C1 segment of cervical spinal cord (tissue), 14 donors: ENCODE measurements around the gene PADI3.
"Not testable (repeated sequence)": the region's sequence is repeated elsewhere in the genome, so short reads cannot be mapped to it uniquely, and the experiment has no call there.

Experiments used
- DNase-seq, 14 donors: peaks; one replicate each; lab custom pipeline; 2025; lab: John Stamatoyannopoulos, UW

Gene PADI3

DNA sequence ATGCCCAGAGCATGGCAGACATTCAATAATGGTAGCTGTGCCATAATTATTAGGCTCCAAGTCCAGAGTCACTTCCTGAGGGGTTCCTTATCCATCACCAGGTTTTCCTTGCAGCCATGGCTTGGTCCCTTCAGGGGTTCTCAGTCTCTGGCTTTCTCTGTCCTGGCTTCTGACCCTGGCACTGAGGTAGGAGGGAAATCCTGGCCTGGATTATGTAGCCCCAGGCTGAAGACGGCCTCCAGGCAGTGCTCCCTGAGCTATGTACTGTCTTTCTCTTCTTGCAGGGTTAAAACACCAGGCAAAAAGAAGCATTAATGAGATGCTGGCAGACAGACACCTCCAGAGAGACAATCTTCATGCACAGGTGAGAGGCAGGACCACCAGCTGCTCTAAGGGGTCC, 9.5 kb upstream of the PADI3 start:
- DNase-seq, result peak in 8 of 14 donors; percentile 8 to 41 (median 24)

GRCh38 chr1:17241011-17241779, 7.7 kb upstream of the PADI3 start:
- not testable (repeated sequence) for DNase-seq

DNA sequence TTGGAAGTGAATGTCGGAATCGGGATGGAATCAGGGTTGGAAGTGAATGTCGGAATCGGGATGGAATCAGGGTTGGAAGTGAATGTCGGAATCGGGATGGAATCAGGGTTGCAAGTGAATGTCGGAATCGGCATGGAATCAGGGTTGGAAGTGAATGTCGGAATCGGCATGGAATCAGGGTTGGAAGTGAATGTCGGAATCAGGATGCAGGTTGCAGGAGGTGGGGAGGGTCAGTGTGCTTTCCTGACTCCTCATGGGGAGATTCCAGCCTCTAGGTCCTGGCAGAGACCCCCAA, 7.2 kb upstream of the PADI3 start:
- not testable (repeated sequence) for DNase-seq

DNA sequence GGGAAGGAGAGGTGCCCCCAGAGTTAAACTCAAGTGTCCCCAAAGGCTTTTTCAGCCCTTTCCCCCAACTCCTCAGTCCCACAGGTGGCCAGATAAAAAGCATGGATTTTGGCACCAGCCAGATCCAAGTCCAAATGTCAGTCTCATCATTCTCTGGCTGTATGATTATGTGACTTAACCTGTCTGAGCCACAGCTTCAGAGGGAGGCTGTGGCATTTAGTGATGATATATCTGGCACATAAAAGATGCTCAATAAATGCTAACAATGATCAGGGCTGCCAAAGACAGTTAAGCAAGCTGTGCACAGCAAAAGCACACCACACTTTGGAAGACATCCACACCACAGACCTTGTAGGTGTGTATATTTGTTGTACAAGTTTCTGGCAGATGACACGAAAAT, 5.6 kb upstream of the PADI3 start:
- DNase-seq, result no peak

DNA sequence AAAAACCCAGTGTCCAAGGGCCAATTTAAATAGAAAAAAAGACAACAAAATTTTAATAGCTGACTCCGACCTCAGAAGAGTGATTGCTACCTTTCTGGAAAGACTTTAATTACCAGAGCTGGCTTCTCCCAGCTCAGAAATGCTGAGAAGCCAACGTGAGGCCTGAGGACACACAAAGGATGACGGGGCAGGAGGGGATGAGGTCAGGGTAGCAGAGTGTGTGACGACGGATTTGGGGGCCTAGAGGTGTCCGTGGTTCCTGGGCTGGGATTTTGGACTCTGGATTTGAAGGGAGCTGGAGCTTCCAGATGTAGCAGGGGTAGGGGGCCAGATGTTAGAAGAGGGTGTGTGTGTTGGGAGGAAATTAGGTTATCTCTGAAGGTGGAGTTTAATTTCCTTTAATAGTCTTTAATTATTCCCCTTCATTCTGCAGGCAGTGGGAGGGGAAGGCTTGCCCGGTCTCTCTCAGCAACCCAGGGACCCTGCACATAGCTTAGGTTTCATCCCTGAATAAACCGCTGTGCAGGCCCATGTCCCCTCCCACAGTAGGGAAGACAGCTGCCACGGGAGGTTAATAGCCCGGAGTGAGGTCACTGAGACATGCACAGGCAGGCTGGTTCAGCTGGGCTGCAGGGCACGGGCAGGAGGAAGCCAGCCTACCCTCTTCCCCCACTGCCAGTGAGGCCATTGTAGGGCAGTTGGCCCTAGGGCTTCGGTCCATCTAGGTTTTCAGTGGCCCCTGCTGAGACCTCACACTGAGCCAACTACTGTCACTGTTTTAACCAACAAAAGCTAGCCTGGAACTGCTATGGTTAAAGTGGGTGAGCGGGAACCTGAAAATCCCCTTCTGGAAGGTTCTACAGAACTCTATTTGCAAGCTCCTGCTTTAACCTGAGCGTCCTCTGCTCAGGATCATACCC, 3.8 kb upstream of the PADI3 start:
- DNase-seq, result no peak

DNA sequence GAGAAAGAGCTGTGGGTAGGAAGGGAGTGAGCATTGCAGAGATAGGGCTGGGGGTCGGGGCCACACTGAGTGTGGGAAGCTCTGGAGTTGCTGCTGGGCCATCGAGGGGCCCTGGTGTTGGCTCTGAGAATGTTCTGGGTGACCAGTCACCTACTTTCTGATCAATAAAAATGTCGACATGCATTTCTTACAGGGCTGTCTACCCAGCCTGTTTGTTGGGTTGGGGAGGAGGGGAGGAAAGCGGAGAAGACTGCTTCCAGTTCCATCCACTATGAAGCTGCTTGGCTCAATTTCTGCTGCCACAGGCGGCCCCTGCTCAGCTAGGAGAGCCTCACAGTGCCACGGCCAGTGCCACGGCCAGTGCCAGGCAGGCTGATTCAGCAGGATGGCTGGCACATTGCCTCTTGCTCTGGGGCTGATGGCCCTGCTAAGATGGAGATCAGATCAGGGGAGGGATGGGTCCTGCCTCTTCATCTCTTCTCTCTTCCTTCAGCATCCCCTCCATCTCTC, 3.0 kb upstream of the PADI3 start:
- DNase-seq, result no peak

- DNase-seq, result no peak
Observed at GRCh38 chr1:17246971-17247370, 1.9 kb upstream of the PADI3 start.

DNA sequence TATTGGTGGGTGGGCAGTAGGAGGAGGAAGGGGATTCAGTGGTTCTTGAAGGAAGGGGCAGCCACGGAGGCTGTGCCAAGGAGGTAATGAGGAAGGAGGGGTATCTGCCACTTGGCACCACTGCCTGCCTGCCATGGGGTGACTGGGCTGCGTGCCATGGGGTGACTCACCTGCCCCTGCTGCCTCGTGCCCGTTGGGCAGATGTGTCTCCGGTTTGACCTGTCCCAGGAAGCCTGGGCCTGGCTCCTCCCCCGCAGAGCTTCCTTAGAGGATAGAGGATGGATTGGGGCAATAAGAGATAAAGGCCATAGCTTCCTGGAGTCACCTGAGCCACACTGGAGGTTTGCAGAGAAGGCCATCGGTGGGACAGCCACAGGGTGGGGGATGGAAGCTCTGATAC, 1.7 kb downstream of the PADI3 start:
- DNase-seq, result no peak

DNA sequence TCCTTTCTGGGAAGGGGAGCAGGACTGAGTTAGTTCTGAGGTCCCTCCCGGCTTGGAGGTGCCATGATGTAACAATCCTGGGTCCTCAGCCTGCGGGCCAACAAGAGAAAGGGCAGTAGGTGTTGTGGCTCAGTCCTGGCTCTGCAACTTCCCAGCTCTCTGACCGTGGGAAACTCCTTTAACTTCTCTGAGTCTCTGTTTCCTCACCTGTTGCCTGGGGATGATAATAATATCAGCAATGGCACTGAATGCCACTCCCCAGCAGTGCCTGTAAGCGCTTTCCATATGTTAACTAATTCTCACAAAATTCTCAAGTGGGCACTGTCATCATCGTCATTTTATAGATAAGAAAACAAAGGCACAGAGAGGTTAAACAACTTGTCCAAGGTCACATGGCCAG, 2.3 kb downstream of the PADI3 start:
- no peak for DNase-seq

- DNase-seq, result no peak
Observed at GRCh38 chr1:17251701-17252376, 2.9 kb downstream of the PADI3 start.

DNA sequence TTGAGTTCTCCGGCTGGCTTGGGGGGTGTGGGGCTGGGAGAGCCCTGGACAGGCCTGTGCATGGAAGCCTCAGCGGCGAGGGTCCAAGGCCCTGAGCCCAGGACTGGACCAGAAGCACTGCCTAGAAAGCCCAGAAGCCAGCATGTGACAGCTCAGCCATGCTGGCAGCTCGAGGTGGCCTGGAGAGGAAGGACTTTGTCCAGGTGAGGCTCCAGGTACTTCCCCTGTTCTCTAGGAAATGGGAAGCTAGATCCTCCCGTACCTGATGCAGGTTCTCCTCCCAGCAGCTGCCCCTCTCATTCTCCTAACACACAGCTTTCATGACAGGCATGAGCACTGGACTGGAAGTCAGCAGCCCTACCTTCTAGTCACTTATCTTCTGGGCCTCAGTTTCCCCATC, 6.4 kb downstream of the PADI3 start:
- DNase-seq, result no peak

GRCh38 chr1:17258116-17258757, 9.3 kb downstream of the PADI3 start:
- no peak for DNase-seq

DNA sequence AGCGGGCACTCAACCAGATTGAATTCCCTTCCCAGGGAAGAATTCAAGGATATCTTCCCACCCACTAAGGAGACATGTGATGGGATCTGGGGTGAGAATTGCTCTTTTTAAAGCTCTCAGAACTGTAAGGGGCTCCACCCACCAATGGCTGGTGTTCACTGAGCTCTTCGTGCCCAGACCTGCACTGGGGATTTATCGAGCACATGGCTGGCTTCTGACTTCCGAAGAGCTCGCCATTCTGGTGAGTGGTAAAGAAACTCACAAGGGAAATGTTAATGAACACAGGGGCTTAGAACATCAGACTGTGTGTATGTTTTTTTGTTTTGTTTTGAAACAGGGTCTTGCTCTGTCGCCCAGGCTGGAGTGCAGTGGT, 9.8 kb downstream of the PADI3 start:
- DNase-seq, result no peak

- no peak for DNase-seq
Observed at GRCh38 chr1:17259233-17259873, 10.5 kb downstream of the PADI3 start.

- no peak for DNase-seq
Observed at GRCh38 chr1:17260264-17260663, 11.4 kb downstream of the PADI3 start.

DNA sequence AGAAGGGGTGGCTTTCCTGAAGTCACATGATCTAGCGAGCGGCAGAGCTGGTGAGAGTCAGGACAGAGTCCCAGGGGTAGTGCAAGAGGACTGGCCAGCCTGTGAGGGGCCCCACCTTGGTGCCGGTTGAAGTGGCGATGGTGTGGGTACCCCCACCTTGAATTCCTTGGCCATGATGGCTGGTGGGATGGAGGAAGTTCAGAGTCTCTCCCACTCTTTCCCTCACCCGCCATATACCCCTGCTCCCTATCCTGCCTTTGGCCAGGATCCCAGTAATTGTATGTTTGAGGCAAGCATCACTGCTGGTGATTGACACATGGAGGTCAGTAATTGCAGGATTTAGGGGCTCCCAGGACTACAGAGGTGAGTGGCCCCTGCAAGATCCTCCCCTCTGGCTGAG, 11.8 kb downstream of the PADI3 start:
- DNase-seq, result no peak

- DNase-seq, result no peak
Observed at GRCh38 chr1:17263936-17264335, 15.0 kb downstream of the PADI3 start.

GRCh38 chr1:17264470-17264869, 15.6 kb downstream of the PADI3 start:
- DNase-seq, result no peak

- no peak for DNase-seq
Observed at GRCh38 chr1:17265162-17265561, 16.3 kb downstream of the PADI3 start.

DNA sequence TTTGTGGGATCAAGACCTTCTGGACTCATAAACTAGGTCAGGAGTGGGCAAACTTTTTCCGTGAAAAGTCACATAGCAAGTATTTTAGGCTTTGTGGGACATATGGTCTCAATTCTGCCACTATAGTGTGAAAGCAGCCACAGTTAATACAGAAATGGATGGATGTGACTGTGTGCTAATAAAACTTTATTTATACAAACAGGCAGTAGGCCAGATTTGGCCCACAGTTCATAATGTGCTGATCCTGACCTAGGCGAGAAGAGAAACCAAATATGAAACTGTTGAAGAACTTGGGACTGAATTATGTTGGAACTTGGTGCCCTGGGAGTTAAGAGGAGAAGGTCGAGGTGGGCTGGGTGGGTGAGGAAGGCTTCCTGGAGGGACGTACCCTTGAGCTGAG, 17.1 kb downstream of the PADI3 start:
- no peak for DNase-seq
